ENCODE data around the gene SLC43A1.

Gene SLC43A1

DNA sequence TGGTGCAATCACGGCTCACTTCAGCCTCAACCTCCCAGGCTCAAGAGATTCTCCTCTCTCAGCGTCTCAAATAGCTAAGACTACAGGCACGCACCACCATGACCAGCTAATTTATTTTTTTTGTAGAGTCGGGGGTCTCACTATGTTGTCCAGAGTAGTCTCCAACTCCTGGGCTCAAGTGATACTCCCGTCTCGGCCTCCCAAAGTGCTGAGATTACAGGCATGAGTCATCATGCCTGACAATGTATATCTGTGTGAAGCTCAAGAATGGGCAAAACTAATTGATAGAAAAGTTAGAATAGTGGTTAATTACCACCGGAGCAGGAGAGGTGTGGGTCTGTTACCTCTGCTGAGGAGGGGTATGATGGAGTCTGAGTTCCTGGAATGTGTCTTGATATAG is 79.5 kb downstream of the SLC43A1 start:
- no peaks in the 10 kb centered on the region for H3K36me3 ChIP-seq (ENCODE audit: control insufficient read depth, insufficient read depth, low read length)
- H3K9me3 ChIP-seq (ENCODE audit: control insufficient read depth, low read length) = no peaks in the 10 kb centered on the region
- no peaks in the 10 kb centered on the region for H3K27me3 ChIP-seq (ENCODE audit: control insufficient read depth, insufficient read depth, low read length)
- H3K9ac ChIP-seq = no peak overlapping the region
- TF ChIP-seq CTCF (IDR thresholded peaks at IDR 0.05) = no peak
- no peak overlapping the region for H3K4me2 ChIP-seq (ENCODE audit: low read length)
- no peaks in the 10 kb centered on the region for H3K4me1 ChIP-seq
- no peak overlapping the region for H2AFZ ChIP-seq
- H3K79me2 ChIP-seq = no peaks in the 10 kb centered on the region
- no peak overlapping the region for H3K4me3 ChIP-seq (ENCODE audit: low read depth, low read length)
- H3K27ac ChIP-seq = no peak overlapping the region

- H3K27me3 ChIP-seq (ENCODE audit: control insufficient read depth, insufficient read depth, low read length) = no peaks in the 10 kb centered on the region
- no peak overlapping the region for H3K27ac ChIP-seq
- no peaks in the 10 kb centered on the region for H3K79me2 ChIP-seq
- H3K4me2 ChIP-seq (ENCODE audit: low read length) = no peak overlapping the region
- no peak overlapping the region for H3K9ac ChIP-seq
- no peaks in the 10 kb centered on the region for H3K9me3 ChIP-seq (ENCODE audit: control insufficient read depth, low read length)
- no peak overlapping the region for H3K4me3 ChIP-seq (ENCODE audit: low read depth, low read length)
- no peaks in the 10 kb centered on the region for H3K4me1 ChIP-seq
- H3K36me3 ChIP-seq (ENCODE audit: control insufficient read depth, insufficient read depth, low read length) = no peaks in the 10 kb centered on the region
- no peak overlapping the region for H2AFZ ChIP-seq
- no peak for TF ChIP-seq CTCF (IDR thresholded peaks at IDR 0.05)
Measured at GRCh38 chr11:57434640-57435546, 80.6 kb downstream of the SLC43A1 start.

All from parathyroid adenoma (tissue), 2 donors.